Stimulated activated CD4-positive, alpha-beta T cell treated with anti-CD3 and anti-CD28 coated beads, Interleukin-12 subunit alpha, Interleukin-12 subunit beta, amount 100 ng/mL, for 4 hours (primary cell): Measurements from ENCODE around the gene COL8A1.
"Not testable (repeated sequence)": the region's sequence is repeated elsewhere in the genome, so short reads cannot be mapped to it uniquely, and the experiment has no call there.

ENCODE experiments used
- DNase-seq: peaks from one replicate; pipeline ENCODE4 v3.0.0-alpha.2; 2020

The COL8A1 gene

DNA sequence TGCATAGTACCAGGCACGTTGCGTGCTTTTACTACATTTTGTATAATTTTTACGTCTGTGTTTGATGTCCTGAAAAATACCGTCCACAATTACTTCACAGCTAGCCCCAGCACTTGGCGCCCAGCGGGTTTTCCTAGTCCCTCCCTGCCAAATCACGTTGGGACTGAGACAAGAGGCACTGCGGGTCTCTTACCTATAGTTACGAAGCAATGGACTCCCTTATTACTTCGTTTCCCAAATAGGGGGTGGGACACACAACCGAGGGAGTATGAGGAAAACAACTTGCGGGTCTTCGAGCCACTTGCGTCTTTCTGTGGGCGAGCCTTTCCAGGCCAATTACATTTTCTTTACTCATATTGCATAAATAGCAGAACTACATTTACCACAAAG is 178.6 kb downstream of the COL8A1 start:
- no peak for DNase-seq

DNA sequence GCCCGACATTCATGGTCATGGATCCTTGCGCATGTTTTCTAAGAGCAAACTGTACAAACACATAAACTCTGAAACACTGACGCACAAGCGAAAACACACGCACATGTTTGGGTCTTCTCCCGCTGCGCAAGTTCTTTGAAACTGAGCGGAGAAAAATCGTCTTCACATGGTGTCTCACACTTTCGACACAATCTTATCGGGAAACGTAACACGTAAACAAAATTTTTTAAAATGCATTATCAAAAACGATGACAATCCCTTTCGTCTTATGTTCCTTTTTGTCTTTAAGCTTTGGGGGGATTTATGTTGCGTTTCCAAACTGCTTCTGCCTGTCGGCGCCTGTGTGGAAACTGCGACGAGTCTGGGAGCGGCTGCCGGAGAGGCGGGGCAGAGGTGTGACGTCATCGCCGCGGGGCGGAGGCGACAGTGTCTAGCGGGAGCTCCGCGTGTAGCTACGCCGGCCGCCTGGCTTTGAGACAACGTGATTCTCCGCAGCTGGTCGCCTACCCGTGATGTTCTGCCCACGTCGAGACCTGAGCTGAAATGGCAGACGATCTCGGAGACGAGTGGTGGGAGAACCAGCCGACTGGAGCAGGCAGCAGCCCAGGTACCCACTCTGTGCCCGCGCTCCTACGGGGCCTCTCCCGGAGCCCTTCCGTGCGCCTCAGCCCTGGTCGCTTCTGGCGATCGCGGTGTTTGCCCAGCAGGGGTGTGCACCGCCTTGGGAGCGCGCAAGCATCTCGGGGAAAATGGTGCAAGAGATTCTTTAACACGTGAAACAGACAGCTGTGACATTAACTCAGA is 179.2 kb downstream of the COL8A1 start, which contains the start of gene CMSS1:
Gene CMSS1, plus strand, starts transcription at position 426 of the 804 bp plus-strand sequence.
- DNase-seq = peak; percentile 98

DNA sequence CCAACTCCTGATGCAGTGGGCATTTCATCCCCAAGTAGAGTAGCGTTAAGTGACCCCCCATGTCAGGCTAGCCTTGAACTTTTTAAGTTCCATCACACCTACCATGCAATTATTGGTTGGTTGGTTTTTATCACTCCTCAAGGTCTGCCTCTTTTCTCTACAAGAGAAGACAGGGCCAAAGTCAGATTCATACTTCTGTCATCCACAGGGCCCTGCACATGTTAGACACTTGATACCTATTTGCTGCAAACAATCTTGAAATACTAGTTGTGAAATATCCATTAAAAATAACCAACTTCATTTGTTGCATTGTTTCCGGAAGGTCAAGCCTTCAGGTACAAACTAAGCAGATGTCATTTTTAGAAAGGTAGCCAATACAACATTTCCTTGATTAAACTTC is 180.4 kb downstream of the COL8A1 start:
- DNase-seq = no peak

DNA sequence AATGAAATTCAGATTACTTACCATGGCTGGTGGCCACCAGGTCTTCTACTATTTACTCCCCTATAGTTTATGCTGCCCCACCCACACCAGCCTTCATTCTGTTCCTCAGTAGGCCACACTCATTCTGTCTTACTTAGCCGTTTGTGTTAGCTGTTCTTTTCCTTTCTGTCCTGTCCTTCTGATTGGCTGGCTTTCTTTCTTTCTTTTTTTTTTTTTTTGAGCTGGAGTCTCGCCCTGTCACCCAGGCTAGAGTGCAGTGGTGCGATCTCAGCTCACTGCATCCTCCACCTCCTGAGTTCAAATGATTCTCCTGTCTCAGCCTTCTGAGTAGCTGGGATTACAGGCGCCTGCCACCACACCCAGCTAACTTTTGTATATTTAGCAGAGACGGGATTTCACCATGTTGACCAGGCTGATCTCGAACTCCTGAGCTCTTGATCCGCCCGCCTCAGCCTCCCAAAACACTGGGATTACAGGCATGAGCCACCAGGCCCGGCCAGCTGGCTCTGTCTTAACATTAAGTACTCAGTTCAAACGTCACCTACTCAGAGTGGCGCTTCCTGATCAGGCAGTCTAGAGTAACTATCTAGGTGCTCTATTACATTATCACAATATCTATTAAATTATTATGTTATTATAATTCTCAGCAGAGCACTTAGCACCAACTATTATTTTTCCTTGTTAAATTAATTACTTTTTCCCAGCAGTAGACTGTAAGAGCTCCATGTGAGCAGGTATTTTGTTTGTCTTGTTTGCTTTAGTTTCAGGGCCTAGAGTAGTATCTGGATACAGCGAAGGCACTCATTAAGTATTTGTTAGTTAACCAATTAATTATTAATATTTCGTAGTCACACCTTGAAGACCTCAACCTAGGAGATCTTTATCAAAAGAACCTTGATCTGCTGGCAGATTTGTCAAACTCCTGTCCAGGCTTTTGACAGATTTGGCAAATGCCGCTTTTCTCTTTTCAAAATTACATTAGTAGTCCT is 185.6 kb downstream of the COL8A1 start:
- DNase-seq = no peak

DNA sequence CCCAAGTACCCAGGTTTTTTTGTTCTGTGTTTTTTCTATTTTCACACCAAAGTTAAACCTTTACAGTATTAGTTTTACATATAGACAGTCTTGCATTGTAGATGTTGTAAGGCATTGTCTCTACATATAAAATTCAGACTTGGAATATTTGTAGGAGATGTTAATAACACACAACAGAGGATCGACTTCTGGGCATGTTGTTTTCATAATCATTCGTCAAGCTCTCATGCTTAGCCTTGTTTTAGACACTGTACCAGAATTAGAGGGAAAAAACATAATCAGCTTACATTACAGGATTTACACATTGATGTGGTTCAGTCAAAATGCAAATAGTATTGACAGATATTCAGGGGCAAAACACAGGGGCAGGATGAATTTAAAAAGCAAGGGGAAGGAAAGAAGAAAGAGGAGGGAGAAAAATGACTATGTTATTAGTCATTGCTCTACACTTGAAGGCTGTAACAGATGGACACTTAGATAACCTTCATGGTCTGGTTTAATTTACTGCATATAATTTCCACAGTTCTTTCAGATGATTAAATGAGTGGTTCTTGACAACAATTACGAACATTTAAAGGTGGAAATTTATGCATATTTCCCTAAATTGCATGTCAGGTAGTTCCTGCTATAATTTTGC is 186.7 kb downstream of the COL8A1 start:
- DNase-seq = no peak

DNA sequence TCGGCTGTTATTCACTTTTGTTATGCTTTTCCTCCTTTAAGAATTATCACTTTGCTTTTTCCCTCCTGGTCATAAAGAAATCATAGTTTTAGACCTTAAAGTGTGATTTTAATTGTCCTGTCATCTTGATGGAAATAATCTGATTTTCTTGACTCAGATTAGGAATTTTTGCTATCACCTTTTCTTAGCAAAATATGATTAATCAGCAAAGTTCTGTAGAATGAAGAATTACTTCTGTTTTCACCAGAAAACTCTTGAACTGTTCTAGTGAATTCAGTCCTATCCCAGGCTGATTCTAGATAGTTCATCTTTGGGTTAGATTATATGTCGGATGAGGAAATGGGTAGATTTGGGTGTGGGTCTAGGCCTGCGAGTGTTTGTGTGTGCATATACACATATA is 191.4 kb downstream of the COL8A1 start:
- DNase-seq = no peak

DNA sequence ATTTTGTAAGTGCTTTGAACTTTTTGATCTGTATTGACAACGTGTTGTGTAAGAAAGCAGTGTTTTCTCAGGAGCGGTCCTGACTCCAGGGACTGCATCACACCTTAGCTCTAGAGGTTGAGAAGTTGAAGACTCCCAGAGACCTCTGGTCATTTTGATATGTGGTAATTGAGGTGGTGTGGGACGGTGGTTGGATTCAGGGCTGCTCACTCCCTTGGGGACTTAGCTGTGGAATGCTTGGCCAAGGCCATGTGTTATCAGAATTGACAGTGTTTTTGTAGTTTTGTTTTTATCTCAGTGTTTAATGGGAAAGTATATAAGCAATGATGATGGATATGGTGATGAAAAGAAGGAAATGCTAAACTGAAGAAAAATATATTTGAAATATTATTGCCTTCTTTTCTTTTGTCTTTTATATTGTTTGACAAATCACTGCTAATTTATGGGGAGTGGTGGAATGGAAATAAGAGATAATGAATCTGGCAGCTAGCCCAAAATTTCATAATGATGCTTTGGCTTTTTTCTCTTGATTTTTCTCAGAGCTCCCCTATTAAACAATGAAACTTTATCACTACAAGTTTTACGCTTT is 195.3 kb downstream of the COL8A1 start:
- DNase-seq = no peak

DNA sequence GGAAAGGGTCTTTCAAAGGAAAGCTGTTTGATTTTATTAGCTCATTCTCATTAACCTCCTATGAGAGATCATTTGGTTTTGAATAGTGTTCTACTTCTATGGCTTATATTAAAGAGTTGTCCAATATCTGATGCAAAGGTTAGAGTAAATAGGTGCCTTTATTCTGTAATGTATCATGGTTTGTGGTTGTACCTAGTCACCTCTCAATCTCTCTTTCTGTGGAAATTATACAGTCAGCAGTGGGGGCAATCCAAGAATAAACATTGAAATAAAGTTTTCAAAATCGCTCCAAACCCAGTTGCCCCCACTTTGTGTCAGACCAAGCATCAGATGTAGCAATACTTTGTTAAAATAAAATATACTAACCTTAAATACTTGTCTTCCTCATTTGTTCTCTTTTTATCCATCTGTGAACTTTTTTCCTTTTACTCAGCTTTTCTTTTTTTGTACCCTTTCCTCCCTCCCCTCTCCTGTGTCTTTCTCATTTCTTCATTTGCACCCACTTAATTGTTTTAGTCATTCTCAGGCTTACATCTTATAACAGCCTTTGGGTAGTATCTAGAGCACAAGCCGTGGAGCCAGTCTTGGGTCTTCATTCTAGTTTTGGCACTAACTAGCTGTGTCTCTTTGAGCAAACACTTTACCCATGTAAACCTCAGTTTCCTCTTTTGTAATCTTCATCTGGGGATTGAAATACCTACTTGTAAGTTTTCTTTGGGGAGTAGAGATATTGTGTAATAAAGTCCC is 196.0 kb downstream of the COL8A1 start:
- no peak for DNase-seq

DNA sequence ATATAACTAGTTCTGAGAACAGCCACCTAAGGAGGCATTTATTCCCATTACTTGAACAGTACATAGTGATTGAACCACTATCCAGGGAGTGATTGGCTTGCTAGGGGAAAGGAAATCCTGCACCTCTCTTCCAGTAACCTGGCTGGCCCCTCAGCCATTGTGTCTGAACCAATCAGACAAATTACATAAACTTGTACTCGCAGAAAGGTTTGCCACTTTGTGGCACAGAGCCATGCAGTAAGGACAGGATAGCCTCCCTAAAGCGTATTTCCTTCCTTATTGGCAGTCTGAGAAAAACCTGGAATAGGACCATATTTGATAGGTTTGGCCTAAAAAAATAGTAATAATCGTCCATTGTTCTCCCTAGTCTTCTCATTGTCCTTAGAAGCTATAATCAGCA is 198.3 kb downstream of the COL8A1 start:
- DNase-seq = no peak

DNA sequence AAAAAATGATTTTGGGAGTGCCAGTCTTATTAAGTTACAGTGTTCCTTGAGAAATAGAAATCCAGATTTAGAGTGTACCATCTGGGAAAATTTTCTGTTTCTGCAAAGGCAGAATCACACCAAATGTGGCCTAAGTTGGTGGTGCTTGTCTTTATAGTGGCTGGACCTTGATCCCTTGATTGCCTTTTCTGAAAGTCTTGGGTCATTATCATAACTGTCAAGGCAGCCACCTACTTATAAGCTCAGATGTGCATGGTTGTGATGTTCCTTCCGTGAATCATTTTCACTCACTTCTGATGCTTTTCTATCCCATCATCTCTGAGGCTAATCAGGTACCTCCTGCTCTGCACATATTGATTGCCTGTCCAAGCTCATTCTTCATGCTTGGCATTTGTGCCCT is 199.3 kb downstream of the COL8A1 start:
- DNase-seq = no peak

DNA sequence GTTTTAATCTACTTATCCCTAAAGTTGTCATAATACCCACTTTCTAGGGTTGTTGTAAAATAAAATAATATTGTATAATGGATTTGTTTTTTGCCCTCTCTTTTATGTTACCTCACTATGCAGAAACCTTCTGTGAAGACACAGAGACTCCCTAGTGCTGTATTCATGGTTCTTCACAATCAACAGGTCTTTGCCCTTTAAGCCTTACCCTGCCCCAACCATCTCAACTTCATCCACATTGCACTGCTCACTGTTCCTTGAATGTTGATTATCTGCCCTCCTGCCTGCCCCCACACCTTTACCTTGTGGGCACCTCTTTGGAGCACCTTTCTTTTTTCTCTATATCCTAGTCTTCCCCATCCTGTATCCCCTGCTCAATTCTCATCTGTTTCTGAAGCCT is 200.4 kb downstream of the COL8A1 start:
- DNase-seq = no peak

DNA sequence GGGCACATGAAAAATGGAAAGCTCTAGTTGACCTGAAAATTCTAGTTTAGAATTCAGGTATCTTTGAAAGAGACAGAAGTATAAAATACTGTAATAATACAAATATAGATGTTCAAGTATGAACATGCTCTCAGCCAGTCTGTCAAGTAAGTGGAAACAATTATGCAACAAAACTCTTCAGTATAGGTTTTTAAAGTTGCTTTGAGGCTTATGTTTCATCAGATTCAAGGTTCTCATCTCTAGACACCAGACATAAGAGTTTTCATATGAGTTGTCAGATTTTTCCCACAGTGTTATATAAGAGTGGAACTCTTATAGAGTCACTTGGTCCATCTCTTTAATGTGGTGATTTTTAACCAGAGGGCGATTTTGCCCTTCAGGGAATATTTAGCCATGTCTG is 201.2 kb downstream of the COL8A1 start:
- no peak for DNase-seq

DNA sequence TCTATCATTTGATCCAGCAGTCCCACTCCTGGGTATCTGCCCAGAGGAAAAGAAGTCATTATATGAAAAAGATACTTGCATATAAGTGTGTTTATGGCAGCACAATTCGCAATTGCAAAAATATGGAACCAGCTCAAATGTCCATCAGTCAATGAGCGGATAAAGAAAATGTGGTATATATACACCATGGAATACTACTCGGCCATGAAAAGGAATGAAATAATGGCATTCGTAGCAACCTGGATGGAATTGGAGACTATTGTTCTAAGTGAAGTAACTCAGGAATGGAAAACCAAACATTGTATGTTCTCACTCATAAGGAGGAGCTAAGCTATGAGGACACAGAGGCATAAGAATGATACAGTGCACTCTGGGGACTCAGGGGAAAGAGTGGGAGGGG is 203.6 kb downstream of the COL8A1 start:
- DNase-seq = not testable (repeated sequence)

DNA sequence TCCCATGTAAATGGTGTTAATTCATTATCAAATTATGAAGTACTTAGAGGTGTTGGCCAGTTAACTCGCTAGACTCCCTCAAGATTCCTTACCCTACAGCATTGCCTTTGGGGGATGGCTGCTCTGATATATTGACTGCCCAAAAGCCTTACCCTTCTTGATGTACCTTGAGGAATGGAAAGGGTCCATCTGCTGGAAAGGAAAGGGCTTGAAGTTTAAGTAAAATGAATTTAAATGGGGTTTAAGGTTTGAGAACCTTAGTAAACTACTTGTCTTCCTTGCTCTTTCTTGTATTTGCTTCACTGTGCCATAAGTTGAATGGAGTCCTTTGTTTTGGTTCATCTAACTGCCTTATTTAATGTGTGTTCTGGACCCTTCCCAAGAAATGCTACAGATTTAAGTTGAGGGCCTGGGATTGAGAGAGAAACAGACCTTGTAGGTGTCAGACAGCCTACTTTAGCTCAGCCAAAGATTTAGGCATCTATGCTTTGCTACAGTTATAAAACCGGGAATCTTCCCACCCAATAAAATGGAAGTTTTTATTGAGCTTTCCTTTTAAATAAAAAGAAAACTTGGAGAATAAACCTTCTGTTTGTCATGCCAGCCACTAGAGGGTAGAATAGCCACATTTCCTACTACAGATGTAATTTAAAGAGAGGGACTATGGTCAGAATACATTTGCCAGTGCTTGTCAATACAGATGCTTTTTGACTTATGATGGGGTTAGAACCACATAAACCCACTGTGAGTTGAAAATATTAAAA is 204.6 kb downstream of the COL8A1 start:
- no peak for DNase-seq

DNA sequence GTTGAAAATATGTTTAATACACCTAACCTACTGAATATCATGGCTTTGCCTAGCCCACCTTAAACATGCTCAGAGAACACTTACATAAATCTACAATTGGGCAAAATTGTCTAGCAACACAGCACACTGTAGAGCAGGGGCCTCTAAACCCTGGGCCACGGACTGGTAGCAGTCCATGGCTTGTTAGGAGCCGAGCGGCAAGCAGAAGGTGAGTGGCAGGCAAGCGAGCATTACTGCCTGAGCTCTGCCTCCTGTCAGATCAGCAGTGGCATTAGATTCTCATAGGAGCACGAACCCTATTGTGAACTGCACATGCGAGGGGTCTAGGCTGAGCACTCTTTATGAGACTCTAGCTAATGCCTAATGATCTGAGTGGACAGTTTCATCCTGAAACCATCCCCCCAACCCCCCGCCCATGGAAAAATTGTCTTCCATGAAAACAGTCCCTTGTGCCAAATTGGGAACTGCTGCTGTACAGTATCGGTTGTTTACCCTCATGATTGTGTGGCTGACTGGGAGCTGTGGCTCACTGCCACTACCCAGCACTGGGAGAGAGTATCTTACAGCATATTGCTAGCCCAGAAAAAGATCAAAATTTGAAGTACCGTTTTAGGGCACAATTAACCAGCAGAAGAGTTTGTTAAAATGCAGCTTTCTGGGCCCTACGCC is 205.3 kb downstream of the COL8A1 start:
- DNase-seq = no peak

DNA sequence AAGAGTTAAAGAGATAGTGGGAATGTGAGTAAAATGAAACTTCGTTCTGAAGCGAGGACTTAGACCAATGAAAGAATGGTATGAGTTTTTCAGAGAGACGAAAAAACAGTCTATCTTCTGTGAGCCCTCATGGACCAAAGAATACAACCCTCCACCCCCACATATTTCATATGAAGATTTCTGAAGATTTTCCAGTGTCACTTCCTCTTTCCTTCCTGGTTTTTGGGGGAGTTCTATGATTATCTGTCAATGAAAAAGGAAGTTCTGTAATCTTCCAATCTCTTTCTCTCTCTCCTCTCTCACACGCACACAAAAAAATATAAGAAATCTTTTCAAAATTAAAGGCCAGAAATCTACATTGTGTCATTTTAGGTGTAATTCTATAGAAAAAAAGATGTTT is 206.9 kb downstream of the COL8A1 start:
- no peak for DNase-seq

DNA sequence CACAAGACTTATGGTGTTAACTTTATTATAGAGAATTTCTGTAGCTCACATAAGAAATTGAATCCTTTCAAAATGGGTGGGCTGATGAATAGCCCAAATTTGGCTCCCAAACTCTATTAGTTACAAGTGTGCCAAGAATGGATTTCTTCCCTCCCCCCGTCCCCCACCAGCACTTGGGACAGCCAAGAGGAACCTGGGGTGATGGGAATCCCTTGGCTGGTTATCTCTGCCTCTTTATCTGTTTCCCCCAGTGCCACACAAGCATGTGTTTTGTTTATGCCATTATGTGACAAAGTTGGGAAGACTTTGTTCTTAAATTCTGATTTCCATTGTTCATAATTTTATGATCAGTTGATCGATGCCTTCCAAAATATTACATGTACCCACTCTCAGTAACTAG is 207.6 kb downstream of the COL8A1 start:
- no peak for DNase-seq

DNA sequence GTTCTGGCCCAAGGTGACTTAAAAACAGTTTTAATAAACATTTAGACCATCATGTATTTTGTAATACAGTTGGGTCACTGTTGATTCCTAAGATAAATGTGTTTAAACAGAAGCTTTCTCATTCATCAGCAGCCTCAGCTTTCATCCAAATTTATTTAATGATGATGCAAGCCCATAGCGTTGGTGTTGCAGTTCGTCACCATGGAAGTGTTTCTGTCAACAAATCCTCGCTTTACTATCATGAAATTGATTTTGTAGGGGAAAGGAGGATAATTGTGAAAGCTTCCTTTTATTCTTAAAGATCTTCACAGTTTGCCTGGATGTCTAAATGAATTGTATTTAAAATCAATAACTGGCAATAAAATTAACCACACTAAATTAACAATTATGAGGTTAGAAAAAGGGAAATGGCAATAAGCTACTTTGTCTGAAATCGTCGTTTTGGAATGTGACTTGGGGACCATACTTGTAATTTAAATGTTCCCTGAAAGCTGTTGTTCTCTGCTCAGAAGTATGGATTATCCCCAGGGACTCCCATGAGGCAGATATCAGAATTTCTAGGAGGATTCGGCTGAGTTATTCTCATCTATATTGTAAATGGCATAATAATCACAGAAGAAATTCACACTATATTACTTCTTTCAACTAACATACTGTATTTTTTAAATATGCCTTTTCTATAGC is 208.2 kb downstream of the COL8A1 start:
- DNase-seq = no peak

DNA sequence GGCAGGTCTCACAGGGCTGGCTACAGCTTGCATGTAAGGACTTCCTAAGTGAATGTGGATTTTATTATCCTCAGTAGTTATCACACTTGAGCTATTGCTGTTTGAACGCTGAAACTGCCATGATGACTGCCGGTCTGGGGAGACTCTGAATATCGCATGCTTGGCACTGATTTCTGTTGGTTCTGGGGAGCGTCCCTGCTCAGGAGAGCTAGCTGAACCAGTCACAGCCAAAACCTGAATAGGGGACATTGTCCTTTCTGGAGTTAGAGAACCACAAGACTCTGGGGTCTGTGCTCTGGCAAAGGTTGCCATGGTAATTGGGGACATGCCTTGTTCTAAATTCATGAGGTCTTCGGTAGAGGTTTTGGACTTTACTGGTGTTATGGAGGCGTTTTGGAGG is 210.0 kb downstream of the COL8A1 start:
- no peak for DNase-seq
